Measurements from ENCODE around the gene CHRM1. TPM values are rescaled to one million over a fixed set of nuclear protein-coding genes. Genes with fewer than 3 reads are reported as not detected.

Gene CHRM1
- total RNA-seq, 2 experiments from 2014 or later: not detected

DNA sequence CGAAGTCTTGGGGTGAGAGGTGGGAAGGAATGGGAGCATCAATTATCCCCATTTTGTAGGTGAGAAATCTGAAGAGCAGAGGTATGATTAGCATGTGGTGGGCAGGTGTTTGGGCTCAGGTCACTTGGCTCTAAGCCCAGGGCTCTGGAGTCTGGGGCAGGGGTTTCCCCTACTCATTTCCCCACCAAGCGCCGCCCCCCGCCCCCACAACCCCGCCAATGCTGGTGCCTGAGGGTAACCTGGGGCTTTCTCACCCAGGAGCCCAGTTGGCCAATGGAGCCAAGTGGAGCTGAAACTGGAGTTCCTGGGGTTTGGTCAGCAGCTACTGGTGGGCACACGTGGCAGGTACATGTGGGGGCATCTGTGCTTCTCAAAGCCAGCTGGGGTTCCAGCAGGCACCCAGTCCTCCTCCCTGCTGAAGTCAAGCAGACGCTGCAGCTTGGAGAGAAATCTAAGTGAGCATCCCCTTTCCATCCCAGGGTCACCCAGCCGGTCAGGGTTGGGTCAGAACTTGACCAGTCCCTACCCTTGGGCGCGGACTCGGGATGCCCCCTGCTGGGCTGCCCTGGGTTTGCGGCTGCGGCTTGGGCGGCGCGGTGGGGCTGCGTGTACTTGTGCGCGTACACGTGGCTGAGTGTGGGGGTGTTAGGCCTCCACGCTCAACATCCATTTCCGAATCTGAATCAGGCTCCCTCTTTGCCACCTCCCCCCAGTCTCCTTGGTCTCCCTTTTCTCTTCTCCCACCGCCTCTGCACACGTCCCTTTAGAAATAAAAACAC lies 1.7 kb upstream of the CHRM1 start:
- Histone ChIP-seq H3K9me2 (ENCODE audit: insufficient read depth, low read length) (no peaks in the 10 kb centered on the region), H3K27ac (ENCODE audit: low read depth, low read length, poor library complexity, severe bottlenecking) (no peak overlapping the region), H2AFZ (ENCODE audit: low read length) (no peak overlapping the region), H3K9me3 (ENCODE audit: low read length) (no peaks in the 10 kb centered on the region), H3K4me1 (ENCODE audit: insufficient read depth, low read length, poor library complexity, severe bottlenecking) (no peaks in the 10 kb centered on the region), H3K79me2 (ENCODE audit: insufficient read depth, low read depth, low read length) (no peaks in the 10 kb centered on the region), H3K4me2 (ENCODE audit: low read length) (no peak overlapping the region), H4K20me1 (ENCODE audit: insufficient read depth, low read length) (no peaks in the 10 kb centered on the region), H3K36me3 (ENCODE audit: insufficient read depth, low read length) (no peaks in the 10 kb centered on the region), H3K4me3 (ENCODE audit: low read depth, low read length, poor library complexity, severe bottlenecking) (no peak overlapping the region)
- intact Hi-C loops (cut with micrococcal nuclease; ENCODE audit: unreplicated experiment): no loop called here
- TF ChIP-seq EZH2phosphoT487 (IDR thresholded peaks at IDR 0.05; ENCODE audit: borderline replicate concordance, low read depth, low read length) (no peak), CTCF (conservative IDR thresholded peaks at IDR 0.05; ENCODE audit: low read length) (peak; percentile 65)
- ChIA-PET POLR2A (no interaction called here), CTCF (ENCODE audit: unreplicated experiment) (no interaction called here)
- DNase-seq (ENCODE audit: low spot score): peak; percentile 15
- no TSS peak for BruUV-seq (replicated peaks)

DNA sequence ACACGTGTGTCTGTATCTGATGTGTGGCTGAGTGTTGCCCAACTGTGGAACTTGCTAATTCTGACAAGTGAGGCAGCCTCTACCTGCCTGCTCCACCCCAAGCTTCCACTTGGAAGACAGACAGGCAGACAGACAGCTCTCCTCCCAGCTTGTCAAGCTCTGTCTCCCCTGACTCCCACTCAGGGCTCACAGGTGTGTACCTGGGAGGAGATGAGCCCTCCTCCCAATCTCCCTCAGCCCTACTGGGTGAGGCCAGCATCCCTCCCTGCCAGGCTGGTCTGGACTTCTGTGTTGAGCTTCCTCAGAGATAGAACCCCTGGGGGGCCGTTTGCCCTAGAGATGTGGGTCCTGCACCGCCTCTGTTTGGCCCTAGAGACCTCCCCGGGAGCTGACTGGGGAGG lies 1.0 kb upstream of the CHRM1 start:
- POLR2A ChIA-PET: interaction anchor here (1.0 kb wide), 1 partner anchor 36 kb away, joined by 3 read pairs; no protein-coding TSS in a partner anchor
- H2AFZ ChIP-seq (ENCODE audit: low read length): no peak overlapping the region
- no TSS peak for BruUV-seq (replicated peaks)

More for the DNA sequence above, 1.0 kb upstream of the CHRM1 start:
- Histone ChIP-seq H3K4me2 (ENCODE audit: low read length) (no peak overlapping the region), H3K36me3 (ENCODE audit: insufficient read depth, low read length) (no peaks in the 10 kb centered on the region), H4K20me1 (ENCODE audit: insufficient read depth, low read length) (no peaks in the 10 kb centered on the region), H3K27ac (ENCODE audit: low read depth, low read length, poor library complexity, severe bottlenecking) (no peak overlapping the region), H3K4me1 (ENCODE audit: insufficient read depth, low read length, poor library complexity, severe bottlenecking) (no peaks in the 10 kb centered on the region), H3K9me3 (ENCODE audit: low read length) (no peaks in the 10 kb centered on the region), H3K4me3 (ENCODE audit: low read depth, low read length, poor library complexity, severe bottlenecking) (no peak overlapping the region), H3K9me2 (ENCODE audit: insufficient read depth, low read length) (no peaks in the 10 kb centered on the region), H3K79me2 (ENCODE audit: insufficient read depth, low read depth, low read length) (no peaks in the 10 kb centered on the region)
- no peak for TF ChIP-seq EZH2phosphoT487 (IDR thresholded peaks at IDR 0.05; ENCODE audit: borderline replicate concordance, low read depth, low read length)
- TF ChIP-seq CTCF (conservative IDR thresholded peaks at IDR 0.05; ENCODE audit: low read length): no peak
- no peak for DNase-seq (ENCODE audit: low spot score)
- intact Hi-C loops (cut with micrococcal nuclease; ENCODE audit: unreplicated experiment): no loop called here
- CTCF ChIA-PET (ENCODE audit: unreplicated experiment): no interaction called here
